Right lung (tissue), 5 donors: ENCODE data around the gene MGA. TPM values are rescaled to one million over a fixed set of nuclear protein-coding genes. Genes with fewer than 3 reads are reported as not detected.

Source experiments
- DNase-seq, 2 donors: peaks; one replicate each; pipeline ENCODE4 v3.0.0-alpha.2; 2013
- polyA plus RNA-seq, 5 donors: library from polyadenylated mRNA; unstranded; fragments of 120-200 nt; gene quantifications; one replicate each; pipeline versions ENCODE4 v1.2.1 to v1.2.3, GENCODE V29; 2013; ENCODE audit warnings: inconsistent platforms in 1 of 5, low replicate concordance in 1 of 5; ENCODE audit not compliant: insufficient read length in 5 of 5, insufficient read depth in 1 of 5

The MGA gene
- polyA plus RNA-seq, 5 donors: 23.9 to 41.5 (median 35.3) TPM

DNA sequence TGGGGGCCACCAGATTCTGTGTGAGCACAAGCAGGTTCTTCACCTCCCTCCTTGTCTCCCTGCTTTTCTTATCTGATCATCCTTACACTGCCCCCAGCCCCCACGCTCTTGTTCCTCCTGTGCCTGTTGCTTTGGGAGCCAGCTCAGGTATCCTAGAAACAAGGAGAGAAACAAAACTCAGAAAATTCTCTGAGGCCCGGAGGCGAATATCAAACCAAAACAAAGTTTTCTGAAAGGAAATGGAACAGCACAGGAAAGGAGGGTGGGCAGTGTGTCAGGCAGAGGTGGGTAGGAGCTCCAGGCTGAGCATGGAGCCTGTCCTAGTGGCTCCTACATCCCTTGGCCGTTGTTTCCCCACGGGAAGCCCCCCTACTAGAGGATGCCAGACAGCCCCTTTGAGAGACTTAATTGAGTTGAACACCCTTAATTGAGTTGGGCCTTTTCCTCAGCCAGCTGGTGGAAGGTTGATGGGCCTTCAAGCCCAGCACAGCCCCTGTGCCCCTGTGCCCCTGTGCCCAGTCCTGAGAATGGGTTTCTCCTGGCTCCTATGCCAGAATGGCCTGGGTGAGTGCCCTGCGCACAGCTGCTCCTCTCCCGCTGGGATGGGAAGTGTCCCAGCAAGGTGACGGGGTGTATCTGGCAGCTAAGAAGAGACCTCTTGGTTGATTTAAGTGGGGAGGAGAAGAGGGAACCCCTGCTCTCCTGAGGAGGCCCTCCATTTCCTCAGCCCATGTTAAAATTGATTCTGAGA lies 144.9 kb downstream of the MGA start:
- no peak for DNase-seq

- DNase-seq: no peak
These were observed 145.5 kb downstream of the MGA start for GRCh38 chr15:41805711-41806110.

DNA sequence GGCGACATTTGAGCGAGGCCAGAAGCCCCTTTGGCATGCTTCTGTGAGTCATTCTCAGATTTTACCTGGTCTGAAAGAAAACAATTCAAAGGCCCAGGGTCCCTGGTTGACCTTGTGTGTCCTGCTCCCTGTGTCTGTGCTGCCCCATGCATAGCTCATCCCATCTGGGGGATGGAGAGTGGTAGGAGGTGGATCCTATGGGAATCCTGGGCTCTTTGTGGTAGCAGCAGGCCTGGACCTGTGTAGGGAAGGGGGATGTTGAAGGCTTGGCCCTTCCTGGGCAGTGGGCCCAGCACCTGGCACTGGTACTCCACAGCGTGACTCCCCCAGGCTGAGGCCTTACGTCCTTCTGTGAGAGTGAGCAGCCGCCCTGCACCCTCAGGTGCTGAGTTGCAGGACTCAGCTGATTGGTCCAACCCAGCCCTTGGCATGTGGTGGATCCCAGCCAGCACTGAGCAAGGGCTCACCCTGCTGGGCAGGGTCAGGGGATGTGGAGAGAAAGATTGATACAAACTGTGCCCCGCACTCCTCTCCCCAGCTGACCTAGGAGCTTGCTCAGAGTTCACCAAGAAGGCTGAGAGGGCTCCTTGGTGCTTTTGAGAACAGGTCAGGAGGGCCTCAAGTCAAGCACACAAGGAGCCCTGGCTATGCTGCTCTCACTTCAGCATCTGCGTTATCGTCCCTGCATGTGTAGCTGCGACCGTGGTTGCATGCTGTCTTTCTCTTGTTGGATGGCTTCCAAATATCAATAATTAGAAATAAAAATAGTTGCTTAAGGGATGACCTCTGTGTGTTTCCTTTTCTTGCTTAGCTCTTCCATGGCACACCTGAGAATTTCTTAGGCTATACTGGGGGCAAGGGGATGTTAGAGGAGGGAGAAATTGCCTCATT lies 146.3 kb downstream of the MGA start:
- DNase-seq: no peak

DNA sequence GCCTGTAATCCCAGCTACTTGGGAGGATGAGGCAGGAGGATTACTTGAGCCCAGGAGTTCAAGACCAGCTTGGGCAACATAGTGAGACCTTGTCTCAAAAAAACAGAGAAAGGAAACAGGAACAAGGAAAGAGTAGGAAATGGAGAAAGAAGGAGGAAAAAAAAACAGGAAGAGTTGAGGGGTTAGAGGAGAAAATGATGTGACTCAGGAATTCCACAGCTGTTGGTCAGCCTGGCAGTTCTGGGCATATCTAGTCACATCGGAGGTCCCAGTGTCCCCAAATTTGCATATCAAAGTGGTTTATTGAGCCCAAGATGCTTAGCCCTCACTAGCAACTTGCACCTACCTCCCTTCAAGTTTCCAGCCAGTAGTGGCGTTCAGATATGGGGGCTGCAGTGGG lies 148.9 kb downstream of the MGA start:
- no peak for DNase-seq

GRCh38 chr15:41809526-41810220 lies 149.5 kb downstream of the MGA start:
- DNase-seq: no peak

DNA sequence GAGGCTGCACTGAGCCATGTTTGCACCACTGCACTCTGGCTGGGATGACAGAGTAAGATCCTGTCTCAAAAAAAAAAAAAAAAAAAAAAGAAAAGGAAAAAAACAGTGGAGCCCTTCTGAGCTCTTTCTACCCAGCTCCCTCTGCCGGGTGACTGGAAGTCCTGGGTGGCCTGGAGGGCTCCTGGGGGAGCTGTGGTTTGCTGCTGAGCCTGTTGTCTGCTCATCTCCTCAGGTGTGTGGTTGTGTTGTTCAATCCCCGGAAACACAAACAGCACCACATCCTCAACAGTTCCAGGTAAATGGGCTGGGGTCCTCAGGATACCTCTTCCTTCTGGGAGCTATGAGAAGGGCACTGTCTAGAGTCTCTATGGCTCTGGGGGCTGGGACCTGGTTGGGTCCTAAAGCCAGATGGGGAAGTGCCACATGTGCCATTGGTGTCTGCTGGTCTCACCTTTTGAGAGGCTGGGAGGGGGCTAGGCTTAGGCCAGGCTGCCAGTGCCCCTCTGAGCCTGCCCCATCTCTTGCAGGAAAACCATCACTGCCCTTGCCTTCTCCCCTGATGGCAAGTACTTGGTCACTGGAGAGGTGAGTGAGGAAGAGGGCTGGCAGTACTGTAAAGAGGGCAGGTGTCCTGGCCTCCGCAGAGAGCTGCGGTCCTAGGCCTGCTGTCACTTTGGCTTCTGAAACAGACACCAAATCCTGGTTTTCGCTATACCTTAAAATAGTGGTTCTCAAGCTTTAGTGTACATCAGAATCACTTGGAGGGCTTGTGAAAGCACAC lies 150.6 kb downstream of the MGA start:
- DNase-seq: no peak

GRCh38 chr15:41811432-41812195 lies 151.4 kb downstream of the MGA start:
- DNase-seq: peak; percentile 61 to 82

GRCh38 chr15:41812820-41813375 lies 152.7 kb downstream of the MGA start:
- DNase-seq: no peak

- DNase-seq: no peak
These were observed 153.2 kb downstream of the MGA start for GRCh38 chr15:41813426-41813825.

GRCh38 chr15:41814534-41814933 lies 154.3 kb downstream of the MGA start:
- no peak for DNase-seq

DNA sequence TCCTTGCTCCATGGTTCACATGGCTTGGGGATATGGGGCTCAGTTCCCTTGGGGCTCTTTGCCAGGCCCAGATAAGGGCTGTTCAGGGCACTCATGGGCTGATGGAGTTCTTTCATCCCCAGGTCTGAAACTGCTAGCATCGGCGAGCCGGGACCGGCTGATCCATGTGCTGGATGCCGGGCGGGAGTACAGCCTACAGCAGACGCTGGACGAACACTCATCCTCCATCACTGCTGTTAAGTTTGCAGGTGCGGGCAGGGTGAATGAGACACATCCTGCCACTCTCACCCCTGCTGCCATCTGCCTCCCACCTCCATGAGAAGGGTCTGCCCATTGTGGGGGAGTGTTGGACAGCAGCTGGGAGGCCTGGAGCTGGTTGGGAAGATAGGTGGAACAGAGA lies 156.6 kb downstream of the MGA start:
- DNase-seq: no peak

- no peak for DNase-seq
These were observed 157.1 kb downstream of the MGA start for GRCh38 chr15:41817327-41817726.

GRCh38 chr15:41817781-41818180 lies 157.6 kb downstream of the MGA start:
- no peak for DNase-seq

DNA sequence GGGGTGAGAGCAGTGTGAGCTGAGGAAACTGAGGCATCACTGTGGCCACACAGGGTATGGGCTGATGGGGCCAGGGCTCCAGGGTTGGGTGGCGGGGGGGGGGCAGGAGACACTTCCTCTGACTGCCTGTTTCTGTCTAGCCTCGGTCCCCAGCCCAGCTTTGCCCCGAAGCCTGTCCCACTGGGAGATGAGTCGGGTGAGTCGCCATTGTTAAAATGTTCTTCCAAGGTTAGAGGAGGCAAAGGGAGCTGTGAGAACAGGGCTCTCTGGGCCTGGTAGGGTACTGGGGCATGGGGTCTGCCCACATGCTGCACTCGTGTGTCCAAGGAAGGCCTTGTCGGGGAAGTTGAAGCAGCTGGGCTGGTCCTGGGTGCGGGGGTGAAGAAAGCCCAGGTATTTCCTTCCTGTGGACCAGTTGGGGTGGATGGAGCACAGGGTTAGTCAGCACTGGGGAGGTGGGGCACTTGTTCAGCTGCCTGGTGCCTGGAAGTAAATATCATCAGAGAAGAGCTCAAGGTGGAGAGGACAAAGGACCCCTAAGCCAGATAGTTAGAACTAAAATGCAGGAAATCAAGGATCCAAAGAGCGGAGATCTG lies 159.3 kb downstream of the MGA start:
- DNase-seq: no peak

GRCh38 chr15:41820791-41821423 lies 160.7 kb downstream of the MGA start:
- DNase-seq: no peak

- no peak for DNase-seq
These were observed 161.6 kb downstream of the MGA start for GRCh38 chr15:41821831-41822230.

- DNase-seq: no peak
These were observed 162.3 kb downstream of the MGA start for GRCh38 chr15:41822471-41822870.
